ENCODE results near the gene TBCEL. TPM values are rescaled to one million over a fixed set of nuclear protein-coding genes. Genes with fewer than 3 reads are reported as not detected.

The TBCEL gene
- total RNA-seq, 1 experiment from 2014 or later: 23.2 TPM

- CTCF ChIA-PET: no interaction called here
- in situ Hi-C loops (cut with HindIII; ENCODE audit: low pct_unique_long_range_greater_than_20kb, low sequenced_read_pairs): no loop called here
- ATAC-seq (no peak), DNase-seq (ENCODE audit: low read depth, low spot score) (no peak)
- Histone ChIP-seq H3K9me3 (ENCODE audit: control insufficient read depth, insufficient read depth, low read depth, low read length) (no peaks in the 10 kb centered on the region), H3K36me3 (ENCODE audit: control insufficient read depth, insufficient read depth, low read length) (no peaks in the 10 kb centered on the region), H3K4me1 (ENCODE audit: control insufficient read depth, insufficient read depth, low read length) (no peaks in the 10 kb centered on the region), H3K27ac (ENCODE audit: low read length) (no peak overlapping the region), H3K4me3 (ENCODE audit: low read depth in 2 of 2, low read length in 2 of 2) (no peak overlapping the region), H3K27me3 (ENCODE audit: control insufficient read depth, insufficient read depth, low read length) (no peaks in the 10 kb centered on the region)
- TF ChIP-seq CTCF (IDR thresholded peaks at IDR 0.05): no peak
- no peak for TF ChIP-seq TCF7L2 (IDR thresholded peaks at IDR 0.05; ENCODE audit: low read depth, low read length)
- no peak for TF ChIP-seq POLR2AphosphoS5 (IDR thresholded peaks at IDR 0.05; ENCODE audit: low read depth, low read length)
- no peak for TF ChIP-seq SIN3A (IDR thresholded peaks at IDR 0.05; ENCODE audit: borderline replicate concordance, insufficient read depth, low read depth, low read length)
- no peak for TF ChIP-seq REST (IDR thresholded peaks at IDR 0.05; ENCODE audit: insufficient read depth in 1 of 2, low read depth in 2 of 2, low read length in 1 of 2)
- POLR2A ChIA-PET: interaction anchor here (0.6 kb wide), 1 partner anchor 383 kb away, joined by 3 read pairs; no protein-coding TSS in a partner anchor
- no TSS peak for BruUV-seq (replicated peaks)
- intact Hi-C loops (cut with micrococcal nuclease; ENCODE audit: unreplicated experiment): no loop called here
These were observed 43.1 kb downstream of the TBCEL start for GRCh38 chr11:121067026-121067425.

GRCh38 chr11:121067453-121067852, 43.6 kb downstream of the TBCEL start:
- no peak for TF ChIP-seq REST (IDR thresholded peaks at IDR 0.05; ENCODE audit: insufficient read depth in 1 of 2, low read depth in 2 of 2, low read length in 1 of 2)
- no peak for TF ChIP-seq TCF7L2 (IDR thresholded peaks at IDR 0.05; ENCODE audit: low read depth, low read length)
- TF ChIP-seq POLR2AphosphoS5 (IDR thresholded peaks at IDR 0.05; ENCODE audit: low read depth, low read length): no peak
- no peak for TF ChIP-seq CTCF (IDR thresholded peaks at IDR 0.05)
- TF ChIP-seq SIN3A (IDR thresholded peaks at IDR 0.05; ENCODE audit: borderline replicate concordance, insufficient read depth, low read depth, low read length): no peak
- intact Hi-C loops (cut with micrococcal nuclease; ENCODE audit: unreplicated experiment): no loop called here
- in situ Hi-C loops (cut with HindIII; ENCODE audit: low pct_unique_long_range_greater_than_20kb, low sequenced_read_pairs): no loop called here
- no peak for DNase-seq (ENCODE audit: low read depth, low spot score)
- ChIA-PET POLR2A (no interaction called here), CTCF (no interaction called here)
- no peaks in the 10 kb centered on the region for H3K4me1 ChIP-seq (ENCODE audit: control insufficient read depth, insufficient read depth, low read length)
- no peaks in the 10 kb centered on the region for H3K9me3 ChIP-seq (ENCODE audit: control insufficient read depth, insufficient read depth, low read depth, low read length)
- no peak overlapping the region for H3K4me3 ChIP-seq (ENCODE audit: low read depth in 2 of 2, low read length in 2 of 2)
- BruUV-seq (replicated peaks): no TSS peak
- ATAC-seq: no peak
- no peak overlapping the region for H3K27ac ChIP-seq (ENCODE audit: low read length)
- H3K36me3 ChIP-seq (ENCODE audit: control insufficient read depth, insufficient read depth, low read length): no peaks in the 10 kb centered on the region
- H3K27me3 ChIP-seq (ENCODE audit: control insufficient read depth, insufficient read depth, low read length): no peaks in the 10 kb centered on the region

All from Panc1 (cell line).